ENCODE data around the gene DDAH1. TPM values are rescaled to one million over a fixed set of nuclear protein-coding genes. Genes with fewer than 3 reads are reported as not detected.
A peak's percentile ranks its signal among the peaks of the same experiment; 100 is the strongest.
"Not testable (repeated sequence)": the region's sequence is repeated elsewhere in the genome, so short reads cannot be mapped to it uniquely, and the experiment has no call there.

The DDAH1 gene
- total and polyA plus RNA-seq, 4 donors: 25.8 to 42.7 (median 31.7) TPM

DNA sequence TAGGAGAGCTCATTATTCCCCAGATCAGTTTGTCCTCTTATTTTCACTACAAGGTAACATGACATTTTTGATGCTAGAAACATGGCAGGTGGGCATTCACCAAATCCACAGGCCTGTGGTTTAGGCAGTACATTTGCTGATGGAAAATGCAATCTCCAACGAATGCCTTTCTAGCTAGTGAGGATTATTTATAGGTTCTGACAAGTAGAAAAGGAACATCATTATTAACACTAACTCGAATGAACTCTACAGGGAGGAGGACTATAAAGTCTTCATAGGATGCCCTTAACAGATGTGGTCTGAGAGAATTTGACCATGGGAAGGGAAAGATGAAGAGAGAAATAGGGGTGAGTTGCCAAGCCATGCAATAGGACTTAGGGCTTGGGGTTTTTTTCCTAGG lies 117.1 kb downstream of the DDAH1 start:
- Histone ChIP-seq H3K4me1 (ENCODE audit: control insufficient read depth in 4 of 4, insufficient read depth in 4 of 4, low read length in 3 of 4) (peaks cover 0 to 11% (median 5%) of the 10 kb centered on the region in 4 donors), H3K9me3 (ENCODE audit: control insufficient read depth in 4 of 4, low read length in 3 of 4) (no peaks in the 10 kb centered on the region), H3K27ac (ENCODE audit: low read depth in 1 of 2, low read length in 2 of 2) (no peak overlapping the region), H3K36me3 (ENCODE audit: control insufficient read depth in 4 of 4, insufficient read depth in 3 of 4, low read depth in 1 of 4, low read length in 3 of 4) (peaks cover 0 to 27% (median 11%) of the 10 kb centered on the region in 4 donors), H3K4me3 (ENCODE audit: low read depth in 1 of 3, low read length in 3 of 3) (no peak overlapping the region), H3K9ac (ENCODE audit: low read depth in 1 of 2, low read length in 2 of 2) (no peak overlapping the region), H3K27me3 (ENCODE audit: control insufficient read depth in 4 of 4, insufficient read depth in 4 of 4, low read length in 3 of 4) (no peaks in the 10 kb centered on the region)
- WGBS: 89% methylated on average over 2 of the region's 2 CpGs
- no peak for DNase-seq (ENCODE audit: low spot score)
- TF ChIP-seq RAD21 (IDR thresholded peaks at IDR 0.05) (no peak), ATF3 (IDR thresholded peaks at IDR 0.05) (no peak), EGR1 (IDR thresholded peaks at IDR 0.05; ENCODE audit: low read depth in 2 of 2) (no peak), FOXA2 (IDR thresholded peaks at IDR 0.05) (no peak), MAX (IDR thresholded peaks at IDR 0.05) (no peak), GABPA (IDR thresholded peaks at IDR 0.05 in 1 of 2, conservative IDR thresholded peaks at IDR 0.05 in 1 of 2) (no peak), HNF4G (IDR thresholded peaks at IDR 0.05) (no peak), RXRA (IDR thresholded peaks at IDR 0.05) (no peak), REST (IDR thresholded peaks at IDR 0.05) (no peak)

GRCh38 chr1:85347275-85347674 lies 117.7 kb downstream of the DDAH1 start:
- H3K9ac ChIP-seq (ENCODE audit: low read depth in 1 of 2, low read length in 2 of 2); H3K9me3 ChIP-seq (ENCODE audit: control insufficient read depth in 4 of 4, low read length in 3 of 4); DNase-seq (ENCODE audit: low spot score); H3K4me3 ChIP-seq (ENCODE audit: low read depth in 1 of 3, low read length in 3 of 3); H3K27ac ChIP-seq (ENCODE audit: low read depth in 1 of 2, low read length in 2 of 2); H3K27me3 ChIP-seq (ENCODE audit: control insufficient read depth in 4 of 4, insufficient read depth in 4 of 4, low read length in 3 of 4): not testable (repeated sequence)
- Histone ChIP-seq H3K4me1 (ENCODE audit: control insufficient read depth in 4 of 4, insufficient read depth in 4 of 4, low read length in 3 of 4) (peaks cover 0 to 11% (median 5%) of the 10 kb centered on the region in 4 donors), H3K36me3 (ENCODE audit: control insufficient read depth in 4 of 4, insufficient read depth in 3 of 4, low read depth in 1 of 4, low read length in 3 of 4) (peaks cover 0 to 27% (median 11%) of the 10 kb centered on the region in 4 donors)
- 94% methylated on average over 4 of the region's 4 CpGs for WGBS

GRCh38 chr1:85344256-85344694 lies 120.7 kb downstream of the DDAH1 start:
- WGBS: 17% methylated on average over 3 of the region's 3 CpGs
- Histone ChIP-seq H3K27me3 (ENCODE audit: control insufficient read depth in 4 of 4, insufficient read depth in 4 of 4, low read length in 3 of 4) (no peaks in the 10 kb centered on the region), H3K9ac (ENCODE audit: low read depth in 1 of 2, low read length in 2 of 2) (no peak overlapping the region), H3K36me3 (ENCODE audit: control insufficient read depth in 4 of 4, insufficient read depth in 3 of 4, low read depth in 1 of 4, low read length in 3 of 4) (peaks cover 0 to 11% (median 3%) of the 10 kb centered on the region in 4 donors), H3K9me3 (ENCODE audit: control insufficient read depth in 4 of 4, low read length in 3 of 4) (no peaks in the 10 kb centered on the region), H3K4me3 (ENCODE audit: low read depth in 1 of 3, low read length in 3 of 3) (no peak overlapping the region), H3K4me1 (ENCODE audit: control insufficient read depth in 4 of 4, insufficient read depth in 4 of 4, low read length in 3 of 4) (peaks cover 0 to 11% (median 4%) of the 10 kb centered on the region in 4 donors), H3K27ac (ENCODE audit: low read depth in 1 of 2, low read length in 2 of 2) (no peak overlapping the region)
- TF ChIP-seq ATF3 (IDR thresholded peaks at IDR 0.05) (no peak), RAD21 (IDR thresholded peaks at IDR 0.05) (peak; percentile 83 to 87), YY1 (IDR thresholded peaks at IDR 0.05) (no peak), HNF4A (conservative IDR thresholded peaks at IDR 0.05) (peak in 1 of 2 donors; percentile 12), SP1 (IDR thresholded peaks at IDR 0.05) (no peak), REST (IDR thresholded peaks at IDR 0.05) (no peak), HNF4G (IDR thresholded peaks at IDR 0.05) (no peak), CTCF (IDR thresholded peaks at IDR 0.05; ENCODE audit: low read depth, low read length, missing input control) (peak; percentile 74), FOXA2 (IDR thresholded peaks at IDR 0.05) (no peak)
- DNase-seq (ENCODE audit: low spot score): no peak
